GM18507 (cell line): ENCODE data around the gene CHD3.
"Not testable (repeated sequence)": the region's sequence is repeated elsewhere in the genome, so short reads cannot be mapped to it uniquely, and the experiment has no call there.

Experiments
- DNase-seq: peaks from one replicate; pipeline ENCODE4 v3.0.0; 2011; ENCODE audit warnings: low read depth; ENCODE audit not compliant: insufficient read length; ENCODE audit errors: extremely low spot score
- FAIRE-seq: peaks from 2 replicates; lab custom pipeline; 2011; peaks lifted over from hg19 to GRCh38; lab: Jason Lieb, UNC

The CHD3 gene

DNA sequence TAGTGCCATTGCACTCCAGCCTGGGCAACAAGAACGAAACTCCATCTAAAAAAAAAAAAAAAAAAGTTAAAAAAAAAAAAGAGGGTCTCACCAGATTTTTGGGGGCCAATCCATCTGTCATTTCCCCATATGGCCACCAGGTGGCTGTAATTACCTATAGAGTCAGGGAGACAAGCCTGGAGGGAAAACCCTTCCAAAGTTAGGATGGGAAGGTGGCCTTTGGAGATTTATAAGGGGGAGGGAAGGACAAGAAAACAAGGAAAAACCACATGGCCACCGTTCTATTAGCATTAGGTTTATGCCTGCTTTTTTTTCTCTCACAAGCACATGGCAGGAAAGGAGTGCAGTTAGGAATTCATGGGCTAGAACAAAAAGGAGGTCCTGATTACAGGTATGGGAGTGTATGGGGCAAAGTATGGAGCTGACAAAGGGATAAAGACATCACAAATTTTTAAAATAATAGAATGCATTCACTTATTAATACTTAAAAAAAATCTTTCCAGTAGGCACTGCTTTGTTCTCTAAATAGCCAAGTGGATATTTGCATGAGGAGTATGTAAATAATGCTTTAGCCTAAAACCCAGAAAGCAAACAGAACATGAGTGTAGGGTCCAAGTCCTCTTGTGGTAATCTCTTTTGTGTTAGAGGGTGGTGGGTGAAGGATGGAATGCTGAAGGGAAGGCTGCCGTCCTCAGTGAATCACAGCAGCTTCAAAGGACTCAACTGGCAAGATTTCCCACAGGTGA, 25.7 kb upstream of the CHD3 start:
- FAIRE-seq (peak; percentile 60), DNase-seq (no peak)

DNA sequence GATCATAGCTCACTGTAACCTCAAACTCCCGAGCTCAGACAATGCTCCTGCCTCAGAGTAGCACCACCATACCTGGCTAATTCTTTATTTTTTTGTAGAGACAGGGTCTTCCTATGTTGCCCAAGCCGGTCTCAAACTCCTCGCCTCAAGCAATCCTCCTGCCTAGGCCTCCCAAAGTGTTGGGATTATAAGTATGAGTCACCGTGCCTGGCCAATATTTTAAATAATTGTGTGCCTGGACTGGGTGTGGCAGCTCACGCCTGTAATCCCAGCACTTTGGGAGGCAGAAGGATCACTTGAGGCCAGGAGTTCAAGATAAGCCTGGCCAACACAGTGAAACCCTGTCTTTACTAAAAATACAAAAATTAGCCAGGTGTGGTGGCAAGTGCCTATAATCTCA, 24.2 kb upstream of the CHD3 start:
- not testable (repeated sequence) for FAIRE-seq, DNase-seq

DNA sequence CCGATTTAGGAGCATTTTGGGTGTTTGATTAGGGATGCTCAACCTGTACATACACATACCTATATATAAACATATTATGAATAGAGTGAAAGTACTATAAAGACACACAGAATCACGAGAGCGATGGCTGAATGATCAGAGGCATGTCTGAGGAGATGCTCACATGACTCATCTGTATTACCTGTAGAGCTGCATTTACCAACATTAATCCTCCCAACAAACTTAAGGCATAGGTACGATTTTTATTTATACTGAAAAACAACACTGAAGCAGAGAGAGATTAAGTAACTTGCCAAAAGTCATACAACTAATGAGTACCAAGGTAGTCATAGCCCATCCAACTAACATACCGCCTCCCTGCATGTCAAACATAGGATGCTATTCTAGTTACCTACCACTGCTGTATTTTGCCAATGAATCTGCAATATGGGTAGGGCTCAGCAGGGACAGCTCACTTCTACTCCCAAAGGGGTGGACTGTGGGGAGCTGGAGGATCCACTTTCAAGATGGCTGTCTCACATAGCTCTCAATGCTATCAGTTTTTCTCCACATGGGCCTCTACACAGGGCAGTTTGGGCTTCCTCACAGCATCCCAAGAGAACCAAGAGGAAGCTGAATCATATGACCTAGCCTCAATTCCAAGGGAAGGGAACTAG, 23.5 kb upstream of the CHD3 start:
- DNase-seq (no peak), FAIRE-seq (no peak)

DNA sequence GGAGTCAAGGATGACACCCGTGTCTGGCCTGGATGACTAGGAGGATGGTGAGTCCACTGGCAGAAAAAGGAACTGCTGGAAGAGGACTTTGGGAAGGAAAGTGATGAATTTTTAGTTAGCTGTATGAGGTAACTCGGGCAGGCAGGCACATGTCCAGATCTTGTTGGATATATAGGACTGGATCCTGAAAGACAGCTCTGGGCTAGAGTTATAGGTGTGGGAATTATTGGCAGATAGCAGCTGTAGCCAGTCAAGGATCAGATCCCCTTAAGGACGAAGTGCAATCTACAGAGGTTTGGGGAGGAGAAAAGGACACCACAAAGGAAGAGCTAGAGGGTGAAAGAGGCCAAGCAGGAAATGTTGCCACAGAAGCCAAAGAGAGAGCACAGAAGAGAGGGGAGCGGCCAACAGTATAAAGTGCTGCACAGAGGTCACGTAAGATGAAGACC, 20.7 kb upstream of the CHD3 start:
- DNase-seq = no peak
- FAIRE-seq = no peak

DNA sequence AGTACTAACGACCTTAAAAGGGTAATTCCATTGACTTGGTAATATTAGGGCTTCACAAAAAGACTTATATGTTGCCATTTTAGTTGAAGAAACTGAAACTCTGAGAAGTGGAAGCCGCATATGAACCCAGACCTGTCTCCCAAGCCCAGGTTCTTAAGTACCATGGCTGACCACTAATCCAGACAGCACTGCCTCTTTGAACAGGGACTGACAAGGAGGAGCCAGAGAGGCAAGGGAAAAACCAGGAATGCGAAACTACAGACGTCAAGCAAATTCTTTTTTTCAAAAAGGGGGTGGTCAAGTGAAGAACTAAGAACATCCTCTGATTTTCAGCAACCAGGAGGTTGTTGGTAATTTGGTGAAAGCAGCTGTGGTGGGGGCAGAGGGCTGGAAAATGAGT, 15.5 kb upstream of the CHD3 start:
- DNase-seq (no peak), FAIRE-seq (no peak)

DNA sequence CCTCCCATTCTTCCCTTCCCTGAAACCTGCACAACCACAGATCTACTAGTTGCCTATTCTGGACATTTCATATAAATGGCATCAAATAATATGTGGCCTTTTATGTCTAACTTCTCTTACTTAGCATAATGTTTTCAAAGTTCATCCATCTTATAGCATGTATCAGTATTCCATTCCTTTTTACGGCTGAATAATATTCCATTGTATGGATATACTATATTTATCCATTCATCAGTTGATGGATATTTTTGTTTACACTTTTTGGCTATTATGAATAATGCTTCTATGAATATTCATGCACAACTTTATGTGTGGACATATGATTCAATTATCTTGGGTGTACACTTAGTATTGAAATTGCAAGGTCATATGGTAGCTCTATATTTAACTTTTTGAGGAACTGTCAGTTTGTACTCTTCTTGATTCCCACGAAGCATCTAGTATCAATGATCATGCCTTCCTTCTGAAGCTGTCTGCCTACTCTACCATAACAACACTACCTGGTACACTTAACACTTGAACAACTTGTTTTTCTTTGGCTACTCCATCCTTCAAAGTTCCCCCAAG, 12.7 kb upstream of the CHD3 start:
- FAIRE-seq (no peak), DNase-seq (no peak)

DNA sequence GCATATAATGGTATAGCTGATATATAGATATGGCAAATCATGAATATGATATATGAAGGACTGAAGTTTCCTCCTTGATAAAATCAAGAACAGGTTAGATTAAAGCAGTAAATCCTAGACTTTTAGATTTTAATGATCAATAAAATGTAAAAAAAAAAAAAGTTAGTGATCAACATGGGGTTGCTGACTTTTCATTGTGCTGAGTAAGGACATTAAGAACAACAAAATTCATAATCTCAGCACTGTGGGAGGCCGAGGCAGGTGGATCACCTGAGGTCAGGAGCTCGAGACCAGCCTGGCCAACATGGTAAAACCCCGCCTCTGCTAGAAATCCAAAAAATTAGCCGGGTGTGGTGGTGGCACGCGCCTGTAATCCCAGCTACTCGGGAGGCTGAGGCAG, 10.4 kb upstream of the CHD3 start:
- FAIRE-seq (no peak), DNase-seq (no peak)

DNA sequence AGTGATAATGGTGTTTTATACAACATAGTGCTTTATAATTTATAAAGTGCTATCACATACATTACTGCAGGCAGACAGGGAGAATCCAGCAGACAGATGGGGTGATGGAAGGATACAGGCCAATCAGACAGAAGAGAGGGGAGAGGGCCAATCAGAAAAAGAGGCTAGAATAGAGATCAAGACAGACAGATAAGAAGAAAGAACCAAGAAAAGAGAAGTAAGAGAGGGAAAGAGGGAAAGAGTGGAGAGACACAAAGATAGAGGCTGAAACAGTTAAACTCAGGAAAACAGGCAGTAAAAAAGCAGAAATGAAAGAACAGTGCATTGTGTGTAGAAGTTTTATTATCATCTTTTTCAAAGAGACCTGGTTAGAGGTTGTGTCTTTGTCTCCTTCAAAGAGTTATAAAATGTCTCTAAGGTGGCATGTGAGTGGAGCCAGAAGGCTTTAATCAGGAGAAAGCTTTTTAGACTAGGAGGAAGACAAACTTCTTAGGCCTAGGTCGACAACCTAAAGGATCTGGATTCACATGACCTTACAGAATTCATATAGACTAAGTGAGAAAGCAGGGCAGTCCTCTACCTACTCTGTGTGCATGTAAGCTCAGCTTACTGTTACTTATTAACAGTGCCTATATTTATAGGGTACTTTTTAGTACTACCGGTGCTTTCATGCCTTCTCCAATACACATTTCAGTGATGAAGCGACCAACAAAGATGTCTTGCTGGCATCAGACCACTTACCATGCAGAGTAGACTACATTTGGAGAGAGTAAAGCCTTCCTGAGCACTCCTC, 8.3 kb upstream of the CHD3 start:
- FAIRE-seq = peak; percentile 78

DNA sequence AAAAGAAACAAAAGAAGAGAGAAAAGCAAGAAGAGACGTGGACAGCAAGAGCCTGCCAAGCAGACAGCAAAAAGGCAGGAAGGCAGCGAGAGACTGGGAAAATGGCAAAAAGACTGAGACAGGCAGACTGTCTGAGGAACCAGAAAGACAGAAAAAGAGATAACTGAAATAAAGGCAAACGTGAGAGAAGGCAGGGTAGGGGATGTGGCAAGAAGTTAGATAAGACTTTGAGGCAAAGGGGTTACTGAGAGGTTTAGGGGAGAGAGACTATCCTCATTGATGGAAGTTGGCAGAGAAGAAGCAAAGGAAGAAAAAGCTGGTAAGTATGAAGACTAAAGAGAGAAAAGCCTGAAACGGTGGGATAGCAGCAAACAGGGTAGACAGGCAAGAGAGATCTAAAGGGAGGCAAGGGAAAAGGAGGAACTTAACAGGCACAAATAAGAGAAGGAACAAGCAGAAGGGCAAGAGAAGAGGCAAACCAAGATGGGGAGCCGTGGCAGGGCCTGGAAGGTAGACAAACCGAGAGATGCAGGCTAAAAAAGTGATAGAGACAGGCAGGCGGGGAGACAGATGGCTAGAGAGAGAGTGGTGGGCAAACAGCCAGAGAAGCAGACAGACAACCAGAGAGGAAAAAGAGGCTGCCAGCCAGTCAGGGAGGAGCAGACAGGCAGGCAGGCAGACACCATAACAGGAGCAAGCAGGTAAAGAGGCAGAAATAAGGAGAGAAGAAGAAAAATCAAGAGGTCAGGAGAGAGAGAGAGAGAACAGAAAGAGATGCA, 7.1 kb upstream of the CHD3 start:
- FAIRE-seq (no peak), DNase-seq (no peak)

More for the DNA sequence above, 8.3 kb upstream of the CHD3 start:
- no peak for DNase-seq

DNA sequence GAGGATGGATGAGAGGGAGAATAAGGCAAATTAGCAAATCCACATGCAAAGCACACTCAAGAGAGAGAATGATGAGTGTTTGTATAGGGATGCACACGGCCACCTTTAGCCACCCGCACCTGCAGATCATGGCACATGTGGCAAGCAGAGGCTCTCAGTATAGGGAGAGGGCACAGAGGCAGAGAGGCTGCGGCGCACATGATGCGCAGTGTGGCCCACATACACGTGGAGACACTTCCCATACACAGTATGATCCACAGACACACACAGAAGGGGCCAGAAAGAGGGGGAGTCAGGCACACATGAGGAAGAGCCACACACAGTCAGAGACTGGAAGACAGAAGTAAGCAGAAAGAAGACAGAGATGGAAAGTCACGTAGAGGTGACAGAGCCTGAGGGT, 6.5 kb upstream of the CHD3 start:
- FAIRE-seq (peak; percentile 61), DNase-seq (no peak)

DNA sequence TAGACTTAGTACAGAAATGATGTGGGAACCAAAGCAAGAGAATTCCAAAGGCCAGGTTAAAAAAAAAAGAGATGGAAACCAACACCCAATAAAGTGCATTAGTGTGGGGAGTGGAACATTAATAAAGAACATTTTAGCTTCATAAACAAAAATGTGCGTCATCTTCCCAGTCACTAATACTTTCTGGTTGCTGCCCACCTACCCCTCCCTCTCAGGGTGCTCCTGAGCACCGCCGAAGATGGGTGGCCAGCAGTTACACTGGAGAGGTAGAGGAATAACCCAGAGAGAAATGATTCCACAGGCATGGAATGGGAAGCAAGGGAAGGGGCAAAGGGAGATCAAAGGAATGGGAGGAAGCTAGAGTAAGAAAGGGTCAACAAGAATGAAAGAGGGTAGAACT, 6.0 kb upstream of the CHD3 start:
- no peak for FAIRE-seq

DNA sequence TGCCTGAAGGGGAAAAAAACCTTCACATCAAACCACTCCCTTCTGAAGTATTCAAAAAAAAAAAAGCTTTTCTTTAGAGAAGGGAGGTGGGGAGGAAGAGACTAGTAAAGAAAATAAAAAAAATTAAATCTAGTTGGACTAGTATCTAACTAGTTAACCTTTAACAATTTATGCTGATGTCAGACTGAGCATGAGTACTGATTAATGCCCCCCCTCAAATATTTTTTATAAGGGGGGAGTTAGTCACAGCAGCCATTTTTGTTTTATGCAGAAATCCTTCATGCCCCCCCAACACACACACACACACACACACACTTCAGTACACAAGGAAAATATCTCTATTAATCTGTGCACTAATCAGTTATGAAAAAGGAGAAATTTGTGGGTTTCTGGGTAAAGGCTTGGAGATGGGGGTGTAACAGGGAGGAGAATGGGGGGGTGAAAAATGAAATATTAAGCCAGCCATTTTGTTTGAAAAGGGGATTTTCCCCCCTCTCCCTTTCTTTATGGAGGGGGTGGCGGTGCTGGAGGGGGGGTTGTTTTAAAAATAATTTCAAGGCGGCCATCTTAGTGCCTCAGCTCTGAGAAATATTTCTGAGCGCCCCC, 4.7 kb upstream of the CHD3 start:
- no peak for FAIRE-seq

More for the DNA sequence above, 6.0 kb upstream of the CHD3 start:
- no peak for DNase-seq

DNA sequence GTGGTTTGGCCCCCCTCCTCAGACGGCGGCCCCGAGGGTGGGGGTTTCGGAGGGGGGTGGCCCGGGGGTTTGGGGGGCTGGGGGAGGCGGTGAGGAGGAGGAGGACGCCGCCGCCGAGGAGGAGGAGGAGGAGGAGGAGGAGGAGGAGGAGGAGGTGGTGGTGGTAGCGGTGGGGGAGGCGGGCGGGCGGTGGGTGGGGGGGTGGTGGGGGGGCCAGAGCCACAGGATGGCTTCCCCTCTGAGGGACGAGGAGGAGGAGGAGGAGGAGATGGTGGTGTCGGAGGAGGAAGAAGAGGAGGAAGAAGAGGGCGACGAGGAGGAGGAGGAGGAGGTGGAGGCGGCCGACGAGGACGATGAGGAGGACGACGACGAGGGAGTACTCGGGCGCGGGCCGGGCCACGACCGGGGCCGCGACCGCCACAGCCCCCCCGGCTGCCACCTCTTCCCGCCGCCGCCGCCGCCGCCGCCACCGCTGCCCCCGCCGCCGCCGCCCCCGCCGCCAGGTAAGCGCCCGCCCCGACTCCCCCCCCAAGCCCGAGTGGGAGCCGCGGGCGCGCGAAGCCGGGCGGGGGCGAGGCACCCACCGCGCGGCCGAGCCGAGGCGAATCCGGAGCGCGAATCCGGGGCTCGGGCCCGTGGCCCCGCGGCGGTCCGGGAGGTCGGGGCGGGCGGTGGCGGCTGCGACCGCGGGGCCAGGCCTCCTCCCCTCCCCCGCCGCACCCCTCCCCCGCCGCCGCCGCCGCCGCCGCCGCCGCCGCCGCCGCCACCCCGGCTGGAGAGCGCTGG, 3.8 kb upstream of the CHD3 start:
- FAIRE-seq = no peak
- no peak for DNase-seq

More for the DNA sequence above, 4.7 kb upstream of the CHD3 start:
- DNase-seq = no peak

DNA sequence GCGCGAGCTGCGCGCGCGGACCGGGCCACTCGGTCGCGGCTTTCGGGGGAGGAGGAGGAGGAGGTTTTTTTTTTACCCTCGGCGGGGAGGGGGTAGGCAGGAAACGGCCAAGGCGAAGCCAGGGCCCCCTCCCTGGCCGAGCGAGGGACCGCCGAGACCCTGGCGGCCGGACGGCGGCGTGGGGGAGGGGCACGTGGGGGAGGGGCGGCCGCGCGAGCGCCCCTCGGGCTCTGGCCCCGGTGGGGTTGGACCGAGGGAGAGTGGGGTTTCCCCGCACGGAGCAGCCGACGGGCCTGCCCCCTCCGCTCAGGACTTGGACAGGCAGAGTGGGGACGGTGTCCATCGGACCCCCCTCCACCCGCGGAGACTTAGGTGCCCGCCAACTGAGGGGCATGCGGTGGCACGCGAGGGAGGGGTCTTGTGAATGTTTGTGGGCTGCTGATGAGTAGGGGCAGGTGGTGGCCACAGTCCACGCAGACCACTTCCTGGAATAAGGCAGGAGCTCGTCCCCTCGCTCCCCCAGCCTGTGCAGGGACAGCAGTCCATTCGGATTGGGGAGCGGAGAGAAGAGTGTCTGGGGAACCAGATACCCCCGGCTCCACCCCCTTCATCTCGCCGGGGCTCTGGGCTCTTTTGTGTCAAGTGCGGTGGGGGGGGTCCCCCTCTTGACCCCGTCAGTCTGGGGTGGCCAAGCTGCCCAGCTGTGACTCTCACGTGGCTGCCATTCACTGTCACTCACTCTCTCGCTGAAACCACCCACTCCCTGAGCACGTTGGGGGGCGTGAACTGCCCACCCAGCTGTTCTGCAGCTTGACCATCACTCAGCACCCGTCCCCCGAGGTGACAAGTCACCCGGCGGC, 3.0 kb upstream of the CHD3 start:
- no peak for DNase-seq
- peak; percentile 54 for FAIRE-seq

DNA sequence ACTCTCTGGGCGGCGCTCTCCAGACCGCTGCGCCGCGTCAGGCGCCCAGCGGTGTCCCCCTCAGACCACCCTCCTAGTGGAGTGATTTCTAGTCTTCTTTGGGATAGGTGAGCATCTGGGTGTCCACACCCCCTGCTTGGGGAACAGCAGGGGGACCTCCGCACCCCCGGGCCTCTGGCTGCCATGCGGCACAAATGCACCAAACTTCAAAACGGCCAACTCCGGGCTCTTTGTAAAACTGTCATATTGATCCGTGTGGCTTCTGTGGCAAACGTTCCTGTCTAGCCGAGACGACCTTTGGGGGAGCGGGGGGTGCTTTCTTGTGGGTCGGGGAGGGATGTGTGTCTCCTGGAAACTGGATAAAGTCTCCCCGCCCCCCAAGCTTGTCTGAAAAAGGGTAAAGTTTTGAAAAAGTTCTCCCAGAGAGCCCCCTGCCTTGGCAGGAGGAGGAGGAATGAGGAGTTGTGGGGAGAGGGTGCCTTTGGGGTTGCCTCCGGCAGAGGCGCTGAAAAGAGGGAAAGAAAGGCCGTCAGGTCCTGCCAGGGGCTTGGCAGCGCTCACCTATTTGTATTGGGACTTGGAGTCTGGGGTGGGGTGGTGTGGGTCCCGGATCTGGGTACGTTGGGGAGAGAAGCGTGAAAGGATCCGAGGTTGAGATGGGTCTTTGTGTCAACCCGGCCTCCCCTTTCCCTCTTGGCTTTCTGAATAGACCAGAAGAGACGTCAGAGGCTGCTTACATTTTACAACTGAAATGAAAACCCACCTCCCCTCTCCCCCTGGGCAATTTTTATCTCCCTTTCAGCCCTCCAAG, 2.2 kb upstream of the CHD3 start:
- peak; percentile 54 for FAIRE-seq
- no peak for DNase-seq

DNA sequence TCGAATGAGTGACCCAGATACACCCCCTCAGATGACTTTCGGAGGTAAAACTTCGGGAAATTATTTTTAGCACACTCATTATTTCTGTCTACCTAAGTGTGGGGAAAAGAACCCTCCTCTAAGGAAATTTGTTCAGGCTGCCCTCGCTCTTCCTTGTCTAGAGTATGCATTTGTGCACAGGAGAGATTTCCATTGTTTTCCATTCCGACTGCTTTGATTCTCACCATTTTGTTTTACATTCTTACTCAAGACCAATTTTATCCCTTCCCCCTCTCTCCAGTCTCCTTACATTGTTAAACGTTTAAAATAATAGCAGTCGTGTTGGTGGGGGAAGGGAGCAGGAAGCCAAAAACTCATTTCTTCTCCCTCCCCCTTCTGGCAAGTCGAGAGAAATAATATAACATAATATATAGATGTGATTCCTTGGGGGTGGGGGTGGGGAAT, 1.5 kb upstream of the CHD3 start:
- FAIRE-seq (peak; percentile 15), DNase-seq (no peak)
